ENCODE results near the gene KLF6. TPM values are rescaled to one million over a fixed set of nuclear protein-coding genes. Genes with fewer than 3 reads are reported as not detected.

The KLF6 gene
- total and polyA plus RNA-seq, 9 of the 15 experiments (the other 6 are each of a cell fraction or from before 2014, with no cell fraction given) = 3.2 to 23.9 (median 8.0) TPM

GRCh38 chr10:3805791-3806461, 20.9 kb upstream of the KLF6 start (continued):
- TF ChIP-seq MYBL2 (IDR thresholded peaks at IDR 0.05; ENCODE audit: low read depth) = no peak
- no peak for TF ChIP-seq MYBL2 (CRISPR knock-in tag; IDR thresholded peaks at IDR 0.05; ENCODE audit: borderline replicate concordance)
- TF ChIP-seq RBM15 (IDR thresholded peaks at IDR 0.05; ENCODE audit: insufficient read depth, low read length) = no peak
- no peak for TF ChIP-seq SREBF1 (IDR thresholded peaks at IDR 0.05; ENCODE audit: borderline replicate concordance, low read depth, low read length)
- no peak for TF ChIP-seq THRAP3 (IDR thresholded peaks at IDR 0.05; ENCODE audit: borderline replicate concordance)
- peak; percentile 23 for TF ChIP-seq TAF1 (IDR thresholded peaks at IDR 0.05; ENCODE audit: control insufficient read depth, extremely low read depth, insufficient read depth, low read length, severe bottlenecking)
- TF ChIP-seq ARID4B (CRISPR knock-in tag; IDR thresholded peaks at IDR 0.05) = no peak
- TF ChIP-seq REST (IDR thresholded peaks at IDR 0.05; ENCODE audit: borderline replicate concordance) = peak; percentile 15; the same call in 1 of the 2 replicates
- no peak for TF ChIP-seq REST (CRISPR knock-in tag; IDR thresholded peaks at IDR 0.05; ENCODE audit: low read depth)
- TF ChIP-seq POLR2AphosphoS2 (IDR thresholded peaks at IDR 0.05; ENCODE audit: low read length) = no peak
- TF ChIP-seq TCF3 (CRISPR knock-in tag; IDR thresholded peaks at IDR 0.05) = peak; percentile 53
- no peak for TF ChIP-seq KLF13 (tag; IDR thresholded peaks at IDR 0.05; ENCODE audit: borderline replicate concordance, low read depth)
- no peak for TF ChIP-seq NONO (IDR thresholded peaks at IDR 0.05; ENCODE audit: low read depth in 2 of 2, low read length in 1 of 2)
- TF ChIP-seq RBM22 (IDR thresholded peaks at IDR 0.05; ENCODE audit: low read depth, low read length, poor library complexity, severe bottlenecking) = no peak
- no peak for TF ChIP-seq PURB (CRISPR knock-in tag; IDR thresholded peaks at IDR 0.05; ENCODE audit: low read depth)

Data from K562 (cell line).